ENCODE results near the gene LRRC32.

DNA sequence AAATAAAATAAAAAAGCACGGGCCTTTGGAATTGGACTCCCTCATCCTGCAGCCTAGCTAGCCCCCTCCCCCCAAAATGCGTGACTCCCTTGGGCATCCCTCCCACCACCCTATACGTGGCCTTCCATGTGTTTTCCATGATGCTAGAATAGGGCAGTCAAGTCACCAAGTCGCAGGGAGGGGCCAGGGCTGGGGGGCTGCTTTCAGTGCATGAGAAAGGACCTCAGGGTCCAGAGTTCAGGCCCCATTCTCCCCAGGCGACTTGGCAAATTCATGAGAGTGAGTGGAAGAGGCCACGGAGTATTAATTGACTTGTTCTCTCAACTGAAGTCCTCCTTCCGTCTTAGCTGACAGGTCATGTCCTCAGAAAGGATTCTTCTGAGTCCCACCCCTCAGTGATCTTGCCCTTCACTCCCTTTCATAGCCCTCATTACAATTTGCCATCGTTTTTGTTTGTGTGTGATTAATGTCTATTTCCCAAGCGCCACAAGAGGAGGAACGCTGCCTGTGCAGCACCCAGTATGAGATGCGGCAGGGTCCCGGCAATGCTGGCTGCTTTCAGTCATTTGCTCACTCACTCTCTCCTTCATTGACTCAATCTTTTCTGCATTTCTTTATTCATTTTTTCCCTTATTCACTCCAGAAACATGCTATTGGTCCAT is 17.4 kb downstream of the LRRC32 start:
- TF ChIP-seq, protein P1, sequence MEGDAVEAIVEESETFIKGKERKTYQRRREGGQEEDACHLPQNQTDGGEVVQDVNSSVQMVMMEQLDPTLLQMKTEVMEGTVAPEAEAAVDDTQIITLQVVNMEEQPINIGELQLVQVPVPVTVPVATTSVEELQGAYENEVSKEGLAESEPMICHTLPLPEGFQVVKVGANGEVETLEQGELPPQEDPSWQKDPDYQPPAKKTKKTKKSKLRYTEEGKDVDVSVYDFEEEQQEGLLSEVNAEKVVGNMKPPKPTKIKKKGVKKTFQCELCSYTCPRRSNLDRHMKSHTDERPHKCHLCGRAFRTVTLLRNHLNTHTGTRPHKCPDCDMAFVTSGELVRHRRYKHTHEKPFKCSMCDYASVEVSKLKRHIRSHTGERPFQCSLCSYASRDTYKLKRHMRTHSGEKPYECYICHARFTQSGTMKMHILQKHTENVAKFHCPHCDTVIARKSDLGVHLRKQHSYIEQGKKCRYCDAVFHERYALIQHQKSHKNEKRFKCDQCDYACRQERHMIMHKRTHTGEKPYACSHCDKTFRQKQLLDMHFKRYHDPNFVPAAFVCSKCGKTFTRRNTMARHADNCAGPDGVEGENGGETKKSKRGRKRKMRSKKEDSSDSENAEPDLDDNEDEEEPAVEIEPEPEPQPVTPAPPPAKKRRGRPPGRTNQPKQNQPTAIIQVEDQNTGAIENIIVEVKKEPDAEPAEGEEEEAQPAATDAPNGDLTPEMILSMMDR (IDR thresholded peaks at IDR 0.05): no peak
- no peak for TF ChIP-seq POLR2A (IDR thresholded peaks at IDR 0.05)

All from adrenal gland (tissue), 5 donors.